ENCODE measurements around the gene HIRIP3.

GRCh38 chr16:30006095-30006473 lies 10.7 kb upstream of the HIRIP3 start:
- TF ChIP-seq CTCF (IDR thresholded peaks at IDR 0.05; ENCODE audit: low read depth, low read length, poor library complexity, severe bottlenecking) (no peak), EZH2phosphoT487 (IDR thresholded peaks at IDR 0.05; ENCODE audit: borderline replicate concordance, low read length) (no peak)

Measured in DOHH2 (cell line).